Measurements from ENCODE around the gene ANXA2.
"Not testable (repeated sequence)": the region's sequence is repeated elsewhere in the genome, so short reads cannot be mapped to it uniquely, and the experiment has no call there.

ANXA2 gene

DNA sequence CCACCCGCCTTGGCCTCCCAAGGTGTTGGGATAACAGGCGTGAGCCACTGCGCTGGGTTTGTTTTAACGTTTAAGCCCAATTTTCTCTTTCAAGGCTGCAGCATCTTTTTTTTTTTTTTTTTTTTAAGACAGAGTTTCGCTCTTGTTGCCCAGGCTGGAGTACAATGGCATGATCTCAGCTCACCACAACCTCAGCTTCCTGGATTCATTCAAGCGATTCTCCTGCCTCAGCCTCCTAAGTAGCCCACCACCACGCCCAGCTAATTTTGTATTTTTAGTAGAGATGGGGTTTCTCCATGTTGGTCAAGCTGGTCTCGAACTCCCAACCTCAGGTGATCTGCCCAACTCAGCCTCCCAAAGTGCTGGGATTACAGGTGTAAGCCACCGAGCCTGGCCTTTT lies 12.6 kb upstream of the ANXA2 start:
- not testable (repeated sequence) for DNase-seq (ENCODE audit: low read depth in 2 of 2)

DNA sequence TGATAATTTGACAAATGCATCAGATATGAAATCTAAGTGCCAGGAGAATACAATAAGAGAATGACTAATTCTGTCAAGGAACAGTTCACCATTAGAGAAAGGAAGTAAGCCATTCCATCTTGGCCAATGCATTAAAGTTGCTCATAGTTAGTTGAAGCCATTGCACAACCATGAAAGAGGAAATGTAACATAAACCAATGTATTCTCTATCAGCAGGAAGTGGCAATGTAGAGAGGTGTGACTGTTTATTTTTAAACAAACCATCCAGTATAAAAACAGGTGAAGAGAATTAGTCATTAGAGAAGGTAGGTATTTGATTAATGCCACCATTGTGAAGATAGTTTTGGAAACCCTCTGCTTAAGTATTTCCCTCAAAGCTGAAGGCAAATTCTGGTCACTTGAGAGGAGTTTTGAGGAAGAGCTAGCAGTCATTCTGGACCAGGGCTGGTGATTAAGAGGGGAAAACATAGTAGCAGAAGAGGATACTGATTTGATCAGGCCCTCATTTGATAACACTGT lies 10.7 kb upstream of the ANXA2 start:
- DNase-seq (ENCODE audit: low read depth in 2 of 2): no peak

DNA sequence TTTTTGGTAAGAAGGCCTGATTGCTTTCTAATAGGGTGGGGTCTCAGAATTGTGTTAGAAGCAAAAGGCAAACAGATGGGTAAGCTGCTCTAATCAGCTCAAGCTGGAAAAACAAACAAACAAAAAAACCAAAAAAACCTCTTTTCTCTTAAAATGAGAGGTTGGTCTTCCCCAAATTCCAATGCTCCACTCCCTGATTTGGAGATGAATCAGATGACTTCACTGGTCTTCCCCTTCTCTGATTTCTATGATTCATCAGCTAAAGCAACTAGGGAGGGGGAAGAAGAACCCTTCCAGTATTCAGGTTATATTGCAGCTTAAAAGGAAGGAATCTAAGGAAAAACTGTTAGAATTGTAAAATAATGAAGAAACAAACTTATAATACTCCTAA lies 9.6 kb upstream of the ANXA2 start:
- no peak for DNase-seq (ENCODE audit: low read depth in 2 of 2)

DNA sequence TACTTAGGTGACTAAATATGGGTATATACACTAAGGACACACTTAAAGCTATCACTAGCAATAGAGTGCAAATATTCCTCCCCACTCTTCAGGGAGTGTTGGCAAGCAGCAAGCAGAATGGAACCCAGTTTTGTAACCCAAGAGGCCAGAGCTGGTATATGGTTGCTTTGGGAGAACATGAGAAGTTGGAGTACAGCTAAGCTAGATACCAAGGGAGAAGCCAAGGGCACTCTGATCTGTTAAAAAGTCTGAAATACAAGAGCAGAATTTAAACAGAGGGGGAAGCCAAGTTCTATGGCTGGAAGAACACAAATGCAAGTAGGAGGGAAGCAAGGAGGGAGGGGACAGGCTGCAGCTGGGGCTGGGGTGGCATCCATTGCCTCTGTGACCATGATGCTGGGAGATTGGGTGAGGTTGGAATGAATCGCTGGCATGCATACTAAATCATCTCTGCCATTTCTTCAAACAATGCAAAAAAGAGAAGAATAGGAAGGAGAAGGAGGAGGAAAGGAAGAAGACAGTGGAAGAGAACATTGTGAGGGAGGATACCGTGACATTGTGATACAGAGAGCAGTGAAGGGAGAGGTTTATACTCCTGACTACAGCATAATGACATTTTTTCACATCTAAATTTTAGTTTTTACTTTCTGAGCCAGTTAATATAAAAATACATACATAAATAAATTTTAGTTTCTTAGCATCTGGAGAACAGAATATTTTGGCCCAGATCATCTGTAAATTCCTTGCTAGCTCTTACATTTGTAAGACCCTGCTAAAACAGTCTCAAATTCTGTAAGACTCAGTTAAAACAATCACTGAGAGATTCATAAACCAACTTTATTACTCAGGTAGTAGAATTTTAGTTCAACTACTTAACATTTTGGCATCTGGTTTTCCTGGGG lies 9.0 kb upstream of the ANXA2 start:
- DNase-seq (ENCODE audit: low read depth in 2 of 2): no peak

DNA sequence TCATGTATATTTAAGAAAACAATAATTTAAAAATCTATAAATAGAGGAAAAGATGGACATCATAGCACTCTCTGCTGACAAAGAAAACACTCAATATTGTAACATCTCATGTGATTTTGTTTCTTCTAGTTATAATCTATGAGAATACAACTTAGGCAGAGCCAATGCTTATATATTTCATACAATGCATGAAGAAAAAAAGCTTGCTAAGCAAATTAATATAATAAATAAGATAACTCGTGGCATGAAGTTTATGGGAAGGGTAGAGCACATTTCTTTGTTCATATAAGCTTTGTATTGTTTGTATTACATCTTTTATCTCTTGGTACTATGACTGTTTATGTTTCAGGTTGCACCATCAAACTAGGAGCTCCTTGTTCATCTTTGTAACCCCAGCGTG lies 7.6 kb upstream of the ANXA2 start:
- DNase-seq (ENCODE audit: low read depth in 2 of 2): no peak

DNA sequence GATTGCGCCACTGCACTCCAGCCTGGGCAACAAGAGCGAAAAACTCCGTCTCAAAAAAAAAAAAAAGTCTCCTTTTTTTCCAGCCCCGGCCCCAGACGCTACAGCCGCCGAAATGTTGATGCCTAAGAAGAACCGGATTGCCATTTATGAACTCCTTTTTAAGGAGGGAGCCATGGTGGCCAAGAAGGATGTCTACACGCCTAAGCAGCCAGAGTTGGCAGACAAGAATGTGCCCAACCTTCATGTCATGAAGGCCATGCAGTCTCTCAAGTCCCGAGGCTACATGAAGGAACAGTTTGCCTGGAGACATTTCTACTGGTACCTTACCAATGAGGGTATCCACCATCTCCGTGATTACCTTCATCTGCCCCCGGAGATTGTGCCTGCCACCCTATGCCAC lies 6.6 kb upstream of the ANXA2 start:
- not testable (repeated sequence) for DNase-seq (ENCODE audit: low read depth in 2 of 2)

DNA sequence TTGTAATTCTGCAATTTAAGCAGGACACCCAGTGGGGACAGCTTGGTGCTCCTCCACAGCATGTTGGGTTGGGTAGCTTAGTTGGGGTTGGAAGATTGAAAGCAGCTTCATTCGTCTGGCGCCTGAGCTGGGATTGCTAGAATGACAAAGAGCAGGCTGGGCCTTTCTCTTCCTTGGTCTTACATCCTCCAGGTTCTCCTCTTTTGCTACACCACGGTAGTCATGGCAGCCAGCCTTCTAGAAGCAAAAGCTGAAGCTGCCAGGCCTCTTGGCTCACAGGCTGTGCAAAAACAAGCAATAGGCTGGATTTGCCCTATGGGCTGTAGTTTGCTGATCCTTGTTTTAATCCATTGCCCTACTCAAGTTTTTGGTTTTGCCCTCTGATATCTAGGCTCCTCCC lies 3.2 kb upstream of the ANXA2 start:
- no peak for DNase-seq (ENCODE audit: low read depth in 2 of 2)

DNA sequence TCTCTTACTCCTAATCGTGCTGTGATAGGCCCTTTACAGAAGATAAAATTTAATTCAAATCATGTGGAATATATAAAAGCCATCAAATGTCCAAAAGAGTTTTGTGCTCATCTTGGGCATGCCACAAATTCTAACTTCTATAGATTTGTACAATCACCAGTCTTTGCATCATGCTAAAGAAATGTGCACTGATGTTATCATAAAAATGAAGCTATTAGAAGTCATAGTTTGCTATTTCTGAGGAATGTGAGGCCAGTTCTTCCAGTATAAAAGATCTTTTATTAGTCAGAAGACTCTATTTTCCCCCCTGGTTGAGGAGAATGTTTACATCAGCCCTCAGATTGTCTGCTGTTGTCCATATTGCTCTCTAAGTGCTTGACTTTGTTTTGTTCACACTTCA lies 2.1 kb upstream of the ANXA2 start:
- DNase-seq (ENCODE audit: low read depth in 2 of 2): no peak

DNA sequence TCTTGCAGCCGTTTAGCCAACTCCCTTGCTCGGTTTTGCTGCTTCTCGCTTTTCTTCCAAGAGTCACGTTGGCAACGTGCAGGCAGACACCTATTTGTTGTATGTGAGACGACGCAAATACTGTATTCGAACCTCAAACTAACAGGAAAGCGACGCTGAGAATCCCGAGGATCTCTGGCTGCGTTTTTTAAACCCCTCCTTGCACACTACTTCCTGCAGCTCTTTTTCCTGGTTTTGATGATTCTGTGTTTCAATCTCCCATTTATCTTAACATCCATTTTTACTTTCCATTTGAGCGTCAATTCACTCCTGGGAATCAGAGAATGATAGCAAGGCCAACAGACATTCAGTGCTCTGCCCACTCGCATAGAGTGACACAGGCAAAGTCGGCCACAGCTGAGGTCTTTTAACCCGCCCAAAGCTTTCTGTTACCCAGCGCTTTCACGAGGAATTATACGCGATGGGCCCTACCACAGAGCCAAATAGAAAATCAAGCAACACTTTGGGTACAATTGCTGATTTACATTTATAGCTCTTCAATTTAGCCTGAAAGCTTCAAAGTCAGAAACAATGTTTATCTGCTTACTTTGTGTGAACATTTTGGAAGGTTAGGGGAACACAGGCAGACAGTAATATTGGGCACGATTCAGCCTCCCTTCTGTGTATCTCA lies 1.6 kb upstream of the ANXA2 start:
- DNase-seq (ENCODE audit: low read depth in 2 of 2): no peak

DNA sequence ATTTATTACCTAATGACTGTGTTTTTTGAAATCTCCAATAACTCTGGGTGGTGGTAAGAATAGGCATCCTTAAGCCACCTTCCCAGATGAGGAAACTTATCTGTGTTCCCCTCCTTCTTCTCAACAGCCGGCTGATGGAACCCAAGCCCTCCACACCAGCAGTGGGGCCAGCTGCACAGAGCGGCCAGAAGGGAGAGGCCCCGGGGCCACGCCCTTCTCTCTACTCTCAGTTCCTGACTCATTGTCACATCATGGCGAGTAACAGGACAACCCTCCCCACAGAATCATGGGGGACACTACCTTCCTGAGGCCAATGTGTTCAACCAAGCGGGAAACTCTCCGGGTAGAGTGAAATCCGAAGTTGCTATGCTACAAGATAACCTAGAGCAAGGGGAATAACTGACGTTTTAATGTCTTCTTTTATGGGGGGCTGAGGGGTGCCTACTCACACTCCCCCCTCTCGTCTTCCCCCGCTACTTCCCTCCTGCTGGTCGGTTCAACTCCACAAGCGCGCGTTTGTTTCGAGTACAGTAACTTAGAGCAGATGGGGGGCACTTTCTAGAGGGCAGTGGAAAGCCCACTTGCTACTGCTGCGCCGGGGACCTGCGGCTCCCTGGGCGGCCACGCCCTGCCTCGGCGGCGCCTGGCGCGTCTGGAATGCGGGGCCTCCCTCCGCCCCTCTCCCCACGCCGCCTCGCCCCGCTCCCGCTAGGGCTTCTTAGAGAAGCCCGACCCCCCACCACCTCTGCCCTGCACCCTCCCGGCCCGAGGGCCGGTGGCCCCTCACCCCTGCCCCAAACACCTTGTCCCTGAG lies 621 bp downstream of the ANXA2 start:
- peak in 1 of 2 donors; percentile 13 for DNase-seq (ENCODE audit: low read depth in 2 of 2)

DNA sequence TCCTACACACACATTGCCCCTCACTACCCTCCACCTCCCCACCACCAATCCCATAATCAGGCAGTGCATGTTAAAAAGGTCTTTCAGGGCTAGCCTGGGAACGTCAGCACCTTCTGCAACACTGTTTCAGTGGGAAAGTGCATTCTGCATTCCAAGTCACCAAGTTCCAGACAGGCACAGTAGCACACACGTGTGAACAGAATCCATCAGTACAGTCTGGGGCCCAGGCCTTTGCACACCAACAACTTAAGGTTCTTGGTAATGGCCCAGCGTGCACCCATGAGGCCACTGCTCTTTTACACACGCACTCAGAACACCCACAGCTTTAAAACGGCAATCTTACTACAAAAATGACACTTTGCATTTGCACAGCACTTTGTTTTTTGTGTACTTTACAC lies 1.2 kb downstream of the ANXA2 start:
- DNase-seq (ENCODE audit: low read depth in 2 of 2): no peak

DNA sequence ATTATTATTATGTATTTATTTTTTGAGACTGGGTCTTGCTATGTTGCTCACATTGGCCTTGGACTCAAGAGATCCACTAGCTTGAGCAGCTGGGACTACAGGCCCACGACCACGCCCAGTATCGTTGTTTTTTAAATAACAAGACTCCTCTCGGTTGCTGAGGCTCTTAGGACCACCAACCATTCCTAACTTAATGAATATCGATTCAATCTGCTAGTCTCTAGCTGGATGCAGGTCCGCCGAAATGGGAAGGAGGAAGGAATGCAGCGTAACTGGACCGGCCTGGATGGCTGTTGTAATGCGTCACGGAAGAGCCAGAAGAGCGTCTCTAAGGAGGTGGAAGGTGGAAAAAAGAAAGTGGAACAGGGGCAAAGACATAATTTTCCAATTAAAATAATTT lies 1.7 kb downstream of the ANXA2 start:
- no peak for DNase-seq (ENCODE audit: low read depth in 2 of 2)

DNA sequence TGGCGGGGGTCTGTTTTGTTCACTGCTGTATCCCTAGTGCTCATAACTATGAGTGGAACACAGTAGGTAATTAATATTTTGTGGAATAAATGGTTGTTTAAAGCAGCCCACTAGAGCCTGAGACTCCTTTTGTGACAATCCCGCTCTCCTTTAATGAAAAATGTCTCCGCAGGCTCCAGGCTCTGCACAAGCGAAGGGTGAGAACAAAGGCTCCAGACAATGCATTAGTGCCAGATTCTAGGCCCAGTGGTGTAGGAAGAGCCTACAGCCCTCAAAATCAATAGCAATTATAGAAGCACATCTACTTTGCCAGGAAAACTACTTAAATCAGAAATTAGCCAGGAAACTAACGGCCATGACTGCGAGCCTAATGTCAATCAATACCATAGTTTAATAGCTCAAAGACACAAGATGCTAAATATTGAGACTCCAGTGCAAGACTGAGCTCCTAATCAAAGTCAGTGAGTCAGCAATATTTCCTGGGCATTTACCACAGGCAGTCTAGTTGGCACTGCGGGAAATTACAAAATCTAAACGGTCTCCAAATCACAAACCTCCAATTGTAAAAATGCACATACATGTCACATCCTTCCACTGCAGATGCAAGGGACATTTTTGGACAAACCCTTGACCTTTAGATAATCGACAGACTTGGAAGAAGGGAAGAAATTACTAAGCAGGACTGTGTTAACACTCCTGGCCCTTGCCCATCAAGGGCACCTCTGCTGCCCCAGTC lies 2.3 kb downstream of the ANXA2 start:
- no peak for DNase-seq (ENCODE audit: low read depth in 2 of 2)

DNA sequence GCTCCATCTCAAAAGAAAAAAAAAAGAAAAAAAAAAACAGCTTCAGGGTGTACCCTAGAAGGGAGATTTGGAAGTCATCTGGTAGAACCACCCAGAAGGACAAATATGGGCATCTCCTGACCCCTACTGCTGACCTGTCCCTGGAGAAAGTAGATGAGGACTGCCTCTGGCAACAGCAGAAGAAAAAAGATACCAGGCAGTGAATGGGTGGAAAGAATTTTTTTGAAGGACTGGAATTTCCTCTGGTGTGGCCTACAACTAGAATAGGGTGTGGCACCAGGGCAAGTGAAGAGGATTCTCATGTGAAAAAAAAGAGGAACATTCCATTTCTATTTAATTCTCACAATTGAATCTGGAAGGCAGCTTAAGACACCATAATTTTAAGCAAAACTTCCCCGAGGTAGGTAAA lies 3.1 kb downstream of the ANXA2 start:
- DNase-seq (ENCODE audit: low read depth in 2 of 2): no peak

DNA sequence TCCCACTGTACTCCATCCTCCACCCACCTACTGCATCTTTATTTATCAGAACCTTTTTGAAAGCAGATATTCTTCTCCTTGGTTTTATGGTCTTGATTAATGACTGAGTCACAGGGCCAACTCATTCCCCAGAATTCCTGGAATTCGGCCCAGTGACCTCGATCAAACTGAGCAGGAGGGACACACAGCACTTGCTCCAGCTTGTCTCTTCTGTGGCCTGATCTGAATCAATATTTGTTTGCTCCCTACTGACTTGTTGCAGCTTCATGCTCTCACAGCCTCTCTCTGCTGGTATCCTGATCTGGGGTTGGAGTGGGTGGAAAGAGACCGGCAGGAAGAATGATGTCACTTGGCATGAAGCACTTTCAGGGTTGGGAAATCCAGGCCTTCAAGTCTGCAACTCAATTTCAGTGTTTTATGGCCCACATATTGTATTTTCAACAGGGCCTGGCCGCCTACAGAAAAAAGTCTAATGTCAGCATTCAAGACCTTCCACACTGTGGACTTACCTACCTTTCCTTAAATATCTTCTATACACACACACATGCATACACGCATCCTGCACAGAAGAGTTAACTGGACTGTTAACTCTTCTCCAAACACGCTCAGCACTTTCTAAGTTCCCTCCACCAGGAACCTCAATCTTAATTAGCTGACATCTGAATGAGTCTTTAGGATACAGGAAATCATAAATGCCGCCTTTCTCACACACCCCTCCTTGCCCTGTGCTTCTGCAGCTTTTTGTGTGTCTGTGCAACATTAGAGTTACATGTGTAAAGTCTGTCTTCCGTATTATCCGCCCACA lies 4.6 kb downstream of the ANXA2 start:
- no peak for DNase-seq (ENCODE audit: low read depth in 2 of 2)

DNA sequence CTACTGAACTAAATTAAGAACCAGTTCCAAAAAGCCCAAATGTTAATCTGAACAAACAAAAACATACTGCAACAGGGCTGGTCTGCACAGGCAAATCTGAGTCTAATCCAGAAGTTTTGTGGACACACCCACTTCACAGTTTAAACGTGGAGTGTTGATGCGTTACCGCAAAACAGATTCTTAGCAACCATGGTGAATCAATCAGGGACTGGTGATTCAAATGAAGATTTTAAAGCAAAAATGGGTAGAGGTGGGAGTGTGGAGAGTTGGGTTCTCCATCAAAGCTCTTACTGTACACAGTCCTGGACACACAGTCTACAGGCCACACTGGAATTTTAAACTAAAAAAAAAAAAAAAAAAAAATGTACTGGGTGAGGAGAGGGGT lies 5.2 kb downstream of the ANXA2 start:
- DNase-seq (ENCODE audit: low read depth in 2 of 2): no peak

DNA sequence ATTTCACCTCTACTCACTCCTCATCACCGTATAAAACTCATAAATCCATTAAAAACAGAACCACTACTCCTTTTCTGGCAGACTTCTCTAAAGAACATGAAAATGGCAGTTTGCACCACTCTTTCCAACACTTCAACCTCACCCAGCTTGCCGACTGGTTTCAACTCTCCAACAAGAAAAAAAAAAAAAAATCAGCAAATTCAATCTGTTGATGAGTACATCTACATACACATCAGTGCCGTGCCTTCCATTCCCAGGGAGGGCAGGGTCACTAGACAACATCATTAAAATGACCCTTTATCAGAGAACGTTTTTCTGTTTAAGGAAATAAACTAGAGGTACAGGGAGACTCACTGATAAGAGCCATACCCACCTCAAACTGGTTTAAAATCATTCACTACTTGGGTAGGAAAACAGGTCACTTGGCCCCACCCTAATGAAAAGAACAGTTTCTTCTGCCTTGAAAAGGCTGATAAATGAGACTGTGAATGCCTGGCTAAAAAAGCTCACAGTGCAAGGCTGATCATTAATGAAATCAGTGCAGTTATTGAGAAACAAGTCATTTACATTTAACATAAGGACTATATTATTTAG lies 6.0 kb downstream of the ANXA2 start:
- no peak for DNase-seq (ENCODE audit: low read depth in 2 of 2)

DNA sequence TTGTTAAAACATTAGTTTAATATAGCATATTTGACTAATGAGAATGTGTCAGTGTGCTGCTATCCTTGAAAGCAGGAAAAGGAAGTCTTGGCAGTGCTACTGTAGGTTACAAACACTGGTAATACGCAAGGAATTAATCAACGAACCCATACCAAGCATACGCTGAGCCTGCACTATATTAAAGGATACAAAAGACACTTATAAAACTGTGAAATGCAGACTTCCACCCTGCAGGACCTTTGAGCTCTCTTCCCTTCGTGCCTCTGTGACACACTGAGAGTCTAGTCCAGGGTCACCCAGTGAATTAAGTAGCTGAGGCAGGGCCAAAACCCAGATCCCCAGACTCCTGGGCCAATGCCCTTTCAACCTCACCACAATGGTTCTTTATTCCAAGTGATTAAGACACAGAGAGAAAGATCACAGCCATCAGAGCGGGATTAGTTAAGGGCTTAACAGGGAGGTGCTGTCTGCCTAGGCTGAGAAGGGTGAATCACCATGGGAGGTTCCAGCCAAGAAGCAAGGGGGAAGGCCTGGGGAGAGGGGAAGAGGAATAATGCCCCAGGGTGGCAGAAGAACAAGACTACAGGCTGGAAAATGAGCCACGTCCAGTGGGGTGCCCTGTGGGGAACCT lies 6.8 kb downstream of the ANXA2 start:
- DNase-seq (ENCODE audit: low read depth in 2 of 2): no peak

DNA sequence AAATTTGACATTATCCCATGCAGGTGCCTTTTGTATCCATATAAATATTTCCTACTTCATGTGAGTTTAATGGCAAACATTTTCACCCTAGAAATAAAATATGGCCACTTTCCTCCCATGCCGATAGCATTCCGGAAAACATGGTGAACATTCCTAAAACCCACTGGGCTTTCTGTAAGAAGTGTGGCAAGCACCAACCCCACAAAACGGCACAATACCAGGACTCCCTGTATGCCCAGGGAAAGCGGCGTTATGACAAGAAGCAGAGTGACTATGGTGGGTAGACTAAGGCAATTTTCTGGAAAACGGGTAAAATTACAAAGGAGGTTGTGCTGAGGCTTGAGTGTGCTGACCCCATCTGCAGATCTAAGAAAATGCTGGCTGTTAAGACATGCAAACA lies 7.6 kb downstream of the ANXA2 start:
- DNase-seq (ENCODE audit: low read depth in 2 of 2): no peak

Data from activated CD8-positive, alpha-beta memory T cell treated with anti-CD3 and anti-CD28 coated beads for 4 hours (primary cell).